Measurements from ENCODE around the gene PDE4D.
"Not testable (repeated sequence)": the region's sequence is repeated elsewhere in the genome, so short reads cannot be mapped to it uniquely, and the experiment has no call there.

Gene PDE4D

DNA sequence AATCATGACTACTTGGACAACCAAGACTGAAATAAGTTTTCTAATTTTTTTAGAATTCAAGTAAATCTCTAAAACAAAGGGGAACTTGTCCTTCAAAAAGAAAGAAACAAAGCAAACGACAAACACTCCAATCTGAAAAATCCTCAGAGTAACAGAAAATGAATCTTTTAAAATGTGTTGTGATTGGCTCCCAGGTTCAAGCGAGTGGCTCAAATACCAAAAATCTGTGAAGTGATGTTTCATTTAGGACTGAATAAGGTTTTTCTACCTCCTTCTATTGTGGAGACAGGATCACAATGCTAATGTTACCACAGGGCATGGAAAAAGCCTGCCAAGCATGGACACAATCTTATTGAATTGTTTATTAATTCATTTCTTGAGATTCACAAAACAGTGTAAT is 895.0 kb downstream of the PDE4D start:
- no peaks in the 10 kb centered on the region for H3K27me3 ChIP-seq (ENCODE audit: insufficient read depth, poor library complexity, severe bottlenecking)
- no peak for DNase-seq (ENCODE audit: low read depth in 1 of 2, low spot score in 1 of 2)
- no peak overlapping the region for H3K27ac ChIP-seq (replicated peaks)
- no peak overlapping the region for H3K4me3 ChIP-seq (replicated peaks; ENCODE audit: insufficient read depth, low read length)
- no peak for TF ChIP-seq SPI1 (IDR thresholded peaks at IDR 0.05; ENCODE audit: borderline replicate concordance, low read depth)
- TF ChIP-seq, protein P1, sequence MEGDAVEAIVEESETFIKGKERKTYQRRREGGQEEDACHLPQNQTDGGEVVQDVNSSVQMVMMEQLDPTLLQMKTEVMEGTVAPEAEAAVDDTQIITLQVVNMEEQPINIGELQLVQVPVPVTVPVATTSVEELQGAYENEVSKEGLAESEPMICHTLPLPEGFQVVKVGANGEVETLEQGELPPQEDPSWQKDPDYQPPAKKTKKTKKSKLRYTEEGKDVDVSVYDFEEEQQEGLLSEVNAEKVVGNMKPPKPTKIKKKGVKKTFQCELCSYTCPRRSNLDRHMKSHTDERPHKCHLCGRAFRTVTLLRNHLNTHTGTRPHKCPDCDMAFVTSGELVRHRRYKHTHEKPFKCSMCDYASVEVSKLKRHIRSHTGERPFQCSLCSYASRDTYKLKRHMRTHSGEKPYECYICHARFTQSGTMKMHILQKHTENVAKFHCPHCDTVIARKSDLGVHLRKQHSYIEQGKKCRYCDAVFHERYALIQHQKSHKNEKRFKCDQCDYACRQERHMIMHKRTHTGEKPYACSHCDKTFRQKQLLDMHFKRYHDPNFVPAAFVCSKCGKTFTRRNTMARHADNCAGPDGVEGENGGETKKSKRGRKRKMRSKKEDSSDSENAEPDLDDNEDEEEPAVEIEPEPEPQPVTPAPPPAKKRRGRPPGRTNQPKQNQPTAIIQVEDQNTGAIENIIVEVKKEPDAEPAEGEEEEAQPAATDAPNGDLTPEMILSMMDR (IDR thresholded peaks at IDR 0.05; ENCODE audit: insufficient read depth, low read length), result no peak
- no peak for TF ChIP-seq GABPA (IDR thresholded peaks at IDR 0.05; ENCODE audit: low read depth)
- no peak for TF ChIP-seq POLR2AphosphoS5 (IDR thresholded peaks at IDR 0.05; ENCODE audit: low read depth)
- TF ChIP-seq, protein P2, sequence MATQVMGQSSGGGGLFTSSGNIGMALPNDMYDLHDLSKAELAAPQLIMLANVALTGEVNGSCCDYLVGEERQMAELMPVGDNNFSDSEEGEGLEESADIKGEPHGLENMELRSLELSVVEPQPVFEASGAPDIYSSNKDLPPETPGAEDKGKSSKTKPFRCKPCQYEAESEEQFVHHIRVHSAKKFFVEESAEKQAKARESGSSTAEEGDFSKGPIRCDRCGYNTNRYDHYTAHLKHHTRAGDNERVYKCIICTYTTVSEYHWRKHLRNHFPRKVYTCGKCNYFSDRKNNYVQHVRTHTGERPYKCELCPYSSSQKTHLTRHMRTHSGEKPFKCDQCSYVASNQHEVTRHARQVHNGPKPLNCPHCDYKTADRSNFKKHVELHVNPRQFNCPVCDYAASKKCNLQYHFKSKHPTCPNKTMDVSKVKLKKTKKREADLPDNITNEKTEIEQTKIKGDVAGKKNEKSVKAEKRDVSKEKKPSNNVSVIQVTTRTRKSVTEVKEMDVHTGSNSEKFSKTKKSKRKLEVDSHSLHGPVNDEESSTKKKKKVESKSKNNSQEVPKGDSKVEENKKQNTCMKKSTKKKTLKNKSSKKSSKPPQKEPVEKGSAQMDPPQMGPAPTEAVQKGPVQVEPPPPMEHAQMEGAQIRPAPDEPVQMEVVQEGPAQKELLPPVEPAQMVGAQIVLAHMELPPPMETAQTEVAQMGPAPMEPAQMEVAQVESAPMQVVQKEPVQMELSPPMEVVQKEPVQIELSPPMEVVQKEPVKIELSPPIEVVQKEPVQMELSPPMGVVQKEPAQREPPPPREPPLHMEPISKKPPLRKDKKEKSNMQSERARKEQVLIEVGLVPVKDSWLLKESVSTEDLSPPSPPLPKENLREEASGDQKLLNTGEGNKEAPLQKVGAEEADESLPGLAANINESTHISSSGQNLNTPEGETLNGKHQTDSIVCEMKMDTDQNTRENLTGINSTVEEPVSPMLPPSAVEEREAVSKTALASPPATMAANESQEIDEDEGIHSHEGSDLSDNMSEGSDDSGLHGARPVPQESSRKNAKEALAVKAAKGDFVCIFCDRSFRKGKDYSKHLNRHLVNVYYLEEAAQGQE (IDR thresholded peaks at IDR 0.05; ENCODE audit: insufficient replicate concordance, low read depth), result no peak

DNA sequence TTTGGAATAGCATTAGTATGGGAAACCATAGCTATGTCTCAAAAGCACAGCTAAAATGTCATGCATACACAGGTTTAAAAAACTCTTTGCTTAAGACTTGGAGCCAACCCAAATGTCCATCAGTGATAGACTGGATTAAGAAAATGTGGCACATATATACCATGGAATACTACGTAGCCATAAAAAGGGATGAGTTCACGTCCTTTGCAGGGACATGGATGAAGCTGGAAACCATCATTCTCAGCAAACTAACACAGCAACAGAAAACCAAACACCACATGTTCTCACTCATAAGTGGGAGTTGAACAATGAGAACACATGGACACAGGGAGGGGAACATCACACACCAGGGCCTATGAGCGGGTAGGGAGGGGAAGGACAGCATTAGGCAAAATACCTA is 897.7 kb downstream of the PDE4D start:
- H3K4me3 ChIP-seq (replicated peaks; ENCODE audit: insufficient read depth, low read length); DNase-seq (ENCODE audit: low read depth in 1 of 2, low spot score in 1 of 2); H3K27ac ChIP-seq (replicated peaks); H3K27me3 ChIP-seq (ENCODE audit: insufficient read depth, poor library complexity, severe bottlenecking): not testable (repeated sequence)

DNA sequence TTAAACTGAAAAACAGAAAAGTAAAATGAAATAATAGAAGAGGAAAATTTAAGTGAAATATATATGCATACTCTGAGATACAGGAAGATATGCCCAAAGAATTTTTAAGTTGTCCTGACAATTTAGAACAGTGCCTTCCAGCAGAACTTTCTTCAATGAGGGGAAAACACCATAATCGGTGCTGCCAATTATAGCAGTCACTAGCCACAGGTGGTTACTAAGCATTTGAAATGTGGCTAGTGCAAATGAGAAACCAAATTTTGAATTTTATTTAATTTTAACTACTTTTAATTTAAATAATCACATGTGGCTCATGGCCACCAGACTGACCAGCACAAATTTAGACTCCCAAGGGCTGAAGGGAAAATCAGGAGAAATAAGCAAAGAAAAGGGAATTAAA is 900.1 kb downstream of the PDE4D start:
- DNase-seq (ENCODE audit: low read depth in 1 of 2, low spot score in 1 of 2), result no peak
- TF ChIP-seq, protein P1 (IDR thresholded peaks at IDR 0.05; ENCODE audit: insufficient read depth, low read length), result no peak
- TF ChIP-seq POLR2AphosphoS5 (IDR thresholded peaks at IDR 0.05; ENCODE audit: low read depth), result no peak
- TF ChIP-seq GABPA (IDR thresholded peaks at IDR 0.05; ENCODE audit: low read depth), result no peak
- TF ChIP-seq, protein P2 (IDR thresholded peaks at IDR 0.05; ENCODE audit: insufficient replicate concordance, low read depth), result no peak

DNA sequence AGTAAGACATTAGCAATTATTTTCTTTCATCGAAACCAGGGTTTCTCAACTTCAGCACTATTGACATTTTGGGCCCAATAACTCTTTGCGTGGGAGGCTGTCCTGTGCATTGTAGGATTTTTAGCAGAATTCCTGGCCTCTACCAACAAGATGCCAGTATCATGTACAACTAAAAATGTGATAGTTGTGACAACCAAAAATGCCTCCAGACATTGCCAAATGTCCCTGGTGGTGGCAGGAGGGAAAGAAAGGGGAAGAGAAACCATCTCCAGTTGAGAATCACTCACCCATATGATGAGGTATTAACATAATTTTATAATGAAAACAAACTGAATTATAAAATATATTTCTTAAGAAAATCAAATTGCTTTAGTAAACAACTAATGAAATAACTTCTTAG is 904.6 kb downstream of the PDE4D start:
- DNase-seq (ENCODE audit: low read depth in 1 of 2, low spot score in 1 of 2), result no peak
- Histone ChIP-seq H3K27ac (replicated peaks) (no peak overlapping the region), H3K27me3 (ENCODE audit: insufficient read depth, poor library complexity, severe bottlenecking) (no peaks in the 10 kb centered on the region), H3K4me3 (replicated peaks; ENCODE audit: insufficient read depth, low read length) (no peak overlapping the region)
- TF ChIP-seq POLR2AphosphoS5 (IDR thresholded peaks at IDR 0.05; ENCODE audit: low read depth) (no peak), SPI1 (IDR thresholded peaks at IDR 0.05; ENCODE audit: borderline replicate concordance, low read depth) (no peak)

More for the DNA sequence above, 900.1 kb downstream of the PDE4D start:
- H3K4me3 ChIP-seq (replicated peaks; ENCODE audit: insufficient read depth, low read length), result no peak overlapping the region
- H3K27ac ChIP-seq (replicated peaks), result no peak overlapping the region
- no peaks in the 10 kb centered on the region for H3K27me3 ChIP-seq (ENCODE audit: insufficient read depth, poor library complexity, severe bottlenecking)

DNA sequence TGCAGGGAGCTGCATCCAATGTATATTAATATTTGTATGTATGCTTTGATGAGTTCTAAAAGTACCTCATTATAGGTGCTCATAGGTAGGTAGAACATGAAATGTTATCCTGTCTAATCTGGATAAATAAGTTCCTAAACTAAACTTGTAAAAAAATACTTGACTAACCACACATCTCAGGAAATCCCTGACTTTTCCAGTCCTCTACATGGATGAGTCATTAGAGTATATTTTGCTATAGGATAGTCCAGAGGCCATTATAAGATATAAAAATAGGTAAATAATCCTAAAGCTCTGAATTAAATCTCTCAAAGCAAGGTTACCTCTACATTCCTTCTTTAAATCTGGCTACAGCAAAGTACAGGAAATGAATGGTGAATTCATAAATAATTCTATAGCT is 906.3 kb downstream of the PDE4D start:
- Histone ChIP-seq H3K4me3 (replicated peaks; ENCODE audit: insufficient read depth, low read length) (no peak overlapping the region), H3K27me3 (ENCODE audit: insufficient read depth, poor library complexity, severe bottlenecking) (no peaks in the 10 kb centered on the region), H3K27ac (replicated peaks) (no peak overlapping the region)
- TF ChIP-seq, protein P1 (IDR thresholded peaks at IDR 0.05; ENCODE audit: insufficient read depth, low read length), result no peak
- no peak for DNase-seq (ENCODE audit: low read depth in 1 of 2, low spot score in 1 of 2)
